ENCODE data around the gene KLHL29.

GRCh38 chr2:23528171-23528570, 143.2 kb downstream of the KLHL29 start:
- TF ChIP-seq CTCF (conservative IDR thresholded peaks at IDR 0.05; ENCODE audit: low read length) (no peak), EZH2phosphoT487 (IDR thresholded peaks at IDR 0.05; ENCODE audit: borderline replicate concordance, low read depth, low read length) (no peak)

Data from OCI-LY7 (cell line).